HG03103 (cell line): ENCODE results near the gene CD40.

Experiments used
- ATAC-seq: cut with Tn5 transposase; IDR thresholded peaks from one replicate; pipeline ENCODE4 v1.9.1; 2021; ENCODE audit warnings: low read depth; ENCODE audit not compliant: unreplicated experiment

CD40 gene

GRCh38 chr20:46169245-46170171 lies 51.4 kb downstream of the CD40 start:
- no peak for ATAC-seq

GRCh38 chr20:46171476-46171875 lies 53.4 kb downstream of the CD40 start:
- ATAC-seq = no peak

- ATAC-seq = no peak
Observed at GRCh38 chr20:46171909-46172308, 53.8 kb downstream of the CD40 start.

- ATAC-seq = no peak
Observed at GRCh38 chr20:46172455-46172854, 54.3 kb downstream of the CD40 start.

- ATAC-seq = no peak
Observed at GRCh38 chr20:46172961-46173536, 54.9 kb downstream of the CD40 start.

GRCh38 chr20:46173652-46174468 lies 55.7 kb downstream of the CD40 start:
- no peak for ATAC-seq

- no peak for ATAC-seq
Observed at GRCh38 chr20:46174469-46175126, 56.5 kb downstream of the CD40 start.

GRCh38 chr20:46175127-46175494 lies 57.0 kb downstream of the CD40 start:
- ATAC-seq = no peak

- ATAC-seq = no peak
Observed at GRCh38 chr20:46176739-46177378, 58.7 kb downstream of the CD40 start.

- ATAC-seq = no peak
Observed at GRCh38 chr20:46177768-46178167, 59.7 kb downstream of the CD40 start.

GRCh38 chr20:46178891-46179290 lies 60.8 kb downstream of the CD40 start:
- no peak for ATAC-seq
